NCI-H345 treated with DMSO at 0.1 percent for 48 hours (cell line): ENCODE data around the gene ANKRD11.
"Not testable (repeated sequence)": the region's sequence is repeated elsewhere in the genome, so short reads cannot be mapped to it uniquely, and the experiment has no call there.

Experiments
- DNase-seq: peaks from one replicate; lab custom pipeline; 2025; ENCODE audit not compliant: unreplicated experiment; lab: John Stamatoyannopoulos, UW

ANKRD11 gene

GRCh38 chr16:89388536-89388935, 101.8 kb downstream of the ANKRD11 start:
- DNase-seq, result no peak

GRCh38 chr16:89386306-89387185, 103.8 kb downstream of the ANKRD11 start:
- DNase-seq, result no peak

- no peak for DNase-seq
Measured at GRCh38 chr16:89385712-89386111, 104.6 kb downstream of the ANKRD11 start.

GRCh38 chr16:89384282-89384681, 106.1 kb downstream of the ANKRD11 start:
- DNase-seq, result no peak

GRCh38 chr16:89383095-89384003, 107.0 kb downstream of the ANKRD11 start:
- no peak for DNase-seq

- not testable (repeated sequence) for DNase-seq
Measured at GRCh38 chr16:89382555-89382954, 107.8 kb downstream of the ANKRD11 start.

- no peak for DNase-seq
Measured at GRCh38 chr16:89381788-89382187, 108.6 kb downstream of the ANKRD11 start.

- DNase-seq, result no peak
Measured at GRCh38 chr16:89380681-89381080, 109.7 kb downstream of the ANKRD11 start.

GRCh38 chr16:89378947-89379771, 111.2 kb downstream of the ANKRD11 start:
- no peak for DNase-seq

- no peak for DNase-seq
Measured at GRCh38 chr16:89377453-89377848, 112.9 kb downstream of the ANKRD11 start.

- DNase-seq, result no peak
Measured at GRCh38 chr16:89376812-89377452, 113.4 kb downstream of the ANKRD11 start.

GRCh38 chr16:89375686-89376085, 114.7 kb downstream of the ANKRD11 start:
- DNase-seq, result no peak

GRCh38 chr16:89375021-89375420, 115.3 kb downstream of the ANKRD11 start:
- DNase-seq, result no peak

- DNase-seq, result no peak
Measured at GRCh38 chr16:89374393-89374960, 115.9 kb downstream of the ANKRD11 start.

- DNase-seq, result no peak
Measured at GRCh38 chr16:89373355-89374110, 116.8 kb downstream of the ANKRD11 start.

GRCh38 chr16:89371968-89372634, 118.3 kb downstream of the ANKRD11 start:
- no peak for DNase-seq

GRCh38 chr16:89371386-89371785, 119.0 kb downstream of the ANKRD11 start:
- no peak for DNase-seq

GRCh38 chr16:89370601-89371000, 119.8 kb downstream of the ANKRD11 start:
- no peak for DNase-seq

- no peak for DNase-seq
Measured at GRCh38 chr16:89370081-89370511, 120.3 kb downstream of the ANKRD11 start.
